ENCODE data around the gene OTUD3.

The OTUD3 gene

DNA sequence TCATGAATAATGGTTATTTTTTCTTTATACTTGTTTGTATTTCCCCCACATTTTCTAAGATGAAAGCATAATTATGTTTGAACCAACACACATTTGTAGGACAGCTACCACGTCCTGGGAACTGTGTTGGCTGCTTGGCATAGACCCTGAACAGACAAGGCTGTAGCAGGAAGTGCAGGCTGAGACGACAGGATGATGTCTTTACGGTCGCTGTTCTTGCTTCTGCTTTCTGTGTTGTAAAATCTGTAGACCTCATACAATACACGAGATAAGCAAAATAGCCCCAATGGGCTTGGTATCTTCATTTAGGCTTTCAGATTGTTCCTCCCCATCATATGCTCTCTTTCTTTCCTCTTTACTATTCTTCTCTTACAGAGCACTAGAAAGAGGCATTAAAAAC, 23.3 kb upstream of the OTUD3 start:
- H3K27ac ChIP-seq (replicated peaks), result no peak overlapping the region
- H3K4me3 ChIP-seq (replicated peaks; ENCODE audit: insufficient read depth, low read length), result no peak overlapping the region
- no peak for DNase-seq (ENCODE audit: low read depth in 1 of 2, low spot score in 1 of 2)
- no peaks in the 10 kb centered on the region for H3K27me3 ChIP-seq (ENCODE audit: insufficient read depth, poor library complexity, severe bottlenecking)
- TF ChIP-seq SPI1 (IDR thresholded peaks at IDR 0.05; ENCODE audit: borderline replicate concordance, low read depth), result no peak
- no peak for TF ChIP-seq GABPA (IDR thresholded peaks at IDR 0.05; ENCODE audit: low read depth)
- no peak for TF ChIP-seq POLR2AphosphoS5 (IDR thresholded peaks at IDR 0.05; ENCODE audit: low read depth)
- TF ChIP-seq, protein P1, sequence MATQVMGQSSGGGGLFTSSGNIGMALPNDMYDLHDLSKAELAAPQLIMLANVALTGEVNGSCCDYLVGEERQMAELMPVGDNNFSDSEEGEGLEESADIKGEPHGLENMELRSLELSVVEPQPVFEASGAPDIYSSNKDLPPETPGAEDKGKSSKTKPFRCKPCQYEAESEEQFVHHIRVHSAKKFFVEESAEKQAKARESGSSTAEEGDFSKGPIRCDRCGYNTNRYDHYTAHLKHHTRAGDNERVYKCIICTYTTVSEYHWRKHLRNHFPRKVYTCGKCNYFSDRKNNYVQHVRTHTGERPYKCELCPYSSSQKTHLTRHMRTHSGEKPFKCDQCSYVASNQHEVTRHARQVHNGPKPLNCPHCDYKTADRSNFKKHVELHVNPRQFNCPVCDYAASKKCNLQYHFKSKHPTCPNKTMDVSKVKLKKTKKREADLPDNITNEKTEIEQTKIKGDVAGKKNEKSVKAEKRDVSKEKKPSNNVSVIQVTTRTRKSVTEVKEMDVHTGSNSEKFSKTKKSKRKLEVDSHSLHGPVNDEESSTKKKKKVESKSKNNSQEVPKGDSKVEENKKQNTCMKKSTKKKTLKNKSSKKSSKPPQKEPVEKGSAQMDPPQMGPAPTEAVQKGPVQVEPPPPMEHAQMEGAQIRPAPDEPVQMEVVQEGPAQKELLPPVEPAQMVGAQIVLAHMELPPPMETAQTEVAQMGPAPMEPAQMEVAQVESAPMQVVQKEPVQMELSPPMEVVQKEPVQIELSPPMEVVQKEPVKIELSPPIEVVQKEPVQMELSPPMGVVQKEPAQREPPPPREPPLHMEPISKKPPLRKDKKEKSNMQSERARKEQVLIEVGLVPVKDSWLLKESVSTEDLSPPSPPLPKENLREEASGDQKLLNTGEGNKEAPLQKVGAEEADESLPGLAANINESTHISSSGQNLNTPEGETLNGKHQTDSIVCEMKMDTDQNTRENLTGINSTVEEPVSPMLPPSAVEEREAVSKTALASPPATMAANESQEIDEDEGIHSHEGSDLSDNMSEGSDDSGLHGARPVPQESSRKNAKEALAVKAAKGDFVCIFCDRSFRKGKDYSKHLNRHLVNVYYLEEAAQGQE (IDR thresholded peaks at IDR 0.05; ENCODE audit: insufficient replicate concordance, low read depth), result no peak
- TF ChIP-seq, protein P2, sequence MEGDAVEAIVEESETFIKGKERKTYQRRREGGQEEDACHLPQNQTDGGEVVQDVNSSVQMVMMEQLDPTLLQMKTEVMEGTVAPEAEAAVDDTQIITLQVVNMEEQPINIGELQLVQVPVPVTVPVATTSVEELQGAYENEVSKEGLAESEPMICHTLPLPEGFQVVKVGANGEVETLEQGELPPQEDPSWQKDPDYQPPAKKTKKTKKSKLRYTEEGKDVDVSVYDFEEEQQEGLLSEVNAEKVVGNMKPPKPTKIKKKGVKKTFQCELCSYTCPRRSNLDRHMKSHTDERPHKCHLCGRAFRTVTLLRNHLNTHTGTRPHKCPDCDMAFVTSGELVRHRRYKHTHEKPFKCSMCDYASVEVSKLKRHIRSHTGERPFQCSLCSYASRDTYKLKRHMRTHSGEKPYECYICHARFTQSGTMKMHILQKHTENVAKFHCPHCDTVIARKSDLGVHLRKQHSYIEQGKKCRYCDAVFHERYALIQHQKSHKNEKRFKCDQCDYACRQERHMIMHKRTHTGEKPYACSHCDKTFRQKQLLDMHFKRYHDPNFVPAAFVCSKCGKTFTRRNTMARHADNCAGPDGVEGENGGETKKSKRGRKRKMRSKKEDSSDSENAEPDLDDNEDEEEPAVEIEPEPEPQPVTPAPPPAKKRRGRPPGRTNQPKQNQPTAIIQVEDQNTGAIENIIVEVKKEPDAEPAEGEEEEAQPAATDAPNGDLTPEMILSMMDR (IDR thresholded peaks at IDR 0.05; ENCODE audit: insufficient read depth, low read length), result no peak

DNA sequence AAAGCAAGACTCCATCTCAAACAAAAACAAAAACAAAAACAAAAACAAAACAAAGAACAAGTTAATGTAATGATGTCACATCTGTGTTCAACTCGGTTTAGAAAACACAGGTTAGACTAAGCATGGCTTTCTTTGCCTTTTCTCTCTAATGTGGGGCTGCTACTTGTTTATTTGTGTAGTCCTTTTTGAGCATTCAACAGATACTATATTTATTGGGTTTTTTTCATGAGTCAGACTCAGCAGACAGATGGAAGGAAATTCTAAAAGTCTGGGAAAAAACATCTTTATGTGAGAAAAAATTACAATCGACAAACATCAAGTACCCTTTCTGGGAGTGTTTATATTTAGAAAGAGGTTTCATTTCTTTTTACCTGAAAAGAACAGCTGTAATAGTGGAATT, 22.3 kb upstream of the OTUD3 start:
- TF ChIP-seq SPI1 (IDR thresholded peaks at IDR 0.05; ENCODE audit: borderline replicate concordance, low read depth) (no peak), POLR2AphosphoS5 (IDR thresholded peaks at IDR 0.05; ENCODE audit: low read depth) (no peak)
- Histone ChIP-seq H3K27me3 (ENCODE audit: insufficient read depth, poor library complexity, severe bottlenecking) (no peaks in the 10 kb centered on the region), H3K27ac (replicated peaks) (no peak overlapping the region), H3K4me3 (replicated peaks; ENCODE audit: insufficient read depth, low read length) (no peak overlapping the region)
- DNase-seq (ENCODE audit: low read depth in 1 of 2, low spot score in 1 of 2), result no peak

DNA sequence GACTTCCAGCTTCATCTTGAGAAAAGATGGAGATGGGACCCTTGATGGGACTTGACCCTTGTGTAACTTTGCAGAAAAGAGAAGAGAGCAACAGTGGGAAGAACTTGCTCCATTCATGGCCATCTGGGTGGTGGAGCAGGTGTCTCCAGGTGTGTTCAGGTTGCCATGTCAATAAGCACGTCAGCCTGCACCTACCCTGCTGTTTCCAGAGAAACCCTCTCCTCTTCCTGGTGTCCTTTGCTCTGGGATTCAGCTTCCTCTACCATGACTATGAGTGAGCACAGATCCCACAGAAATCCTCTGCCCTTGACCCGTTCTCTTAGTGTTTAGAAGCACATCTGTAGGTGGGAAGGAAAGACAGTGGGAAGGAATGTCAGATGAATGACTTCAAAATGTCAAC, 21.8 kb upstream of the OTUD3 start:
- TF ChIP-seq, protein P1 (IDR thresholded peaks at IDR 0.05; ENCODE audit: insufficient replicate concordance, low read depth), result no peak
- no peak for TF ChIP-seq POLR2AphosphoS5 (IDR thresholded peaks at IDR 0.05; ENCODE audit: low read depth)
- TF ChIP-seq SPI1 (IDR thresholded peaks at IDR 0.05; ENCODE audit: borderline replicate concordance, low read depth), result no peak
- TF ChIP-seq, protein P2 (IDR thresholded peaks at IDR 0.05; ENCODE audit: insufficient read depth, low read length), result no peak
- no peak for TF ChIP-seq GABPA (IDR thresholded peaks at IDR 0.05; ENCODE audit: low read depth)
- H3K27ac ChIP-seq (replicated peaks), result no peak overlapping the region
- H3K27me3 ChIP-seq (ENCODE audit: insufficient read depth, poor library complexity, severe bottlenecking), result no peaks in the 10 kb centered on the region
- H3K4me3 ChIP-seq (replicated peaks; ENCODE audit: insufficient read depth, low read length), result no peak overlapping the region
- DNase-seq (ENCODE audit: low read depth in 1 of 2, low spot score in 1 of 2), result no peak

DNA sequence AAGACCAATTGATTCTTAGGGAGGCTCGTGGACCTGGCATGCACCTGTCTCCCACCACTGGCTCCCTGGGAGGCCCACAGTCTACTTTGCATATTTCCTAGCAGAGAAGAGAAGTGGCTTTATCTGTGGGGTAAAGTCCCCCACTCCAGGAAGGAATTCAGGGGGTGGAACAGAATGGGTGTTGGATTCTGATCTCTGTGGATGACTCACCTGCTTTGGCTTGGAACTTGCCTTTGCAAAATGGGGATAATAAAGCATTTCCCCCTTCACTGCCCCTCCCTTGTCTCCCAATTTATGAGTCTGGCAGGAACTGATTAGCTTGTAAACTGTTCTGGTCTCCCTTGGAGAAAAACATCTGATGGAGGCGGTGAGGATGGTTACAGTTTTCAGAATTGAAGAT, 21.2 kb upstream of the OTUD3 start:
- DNase-seq (ENCODE audit: low read depth in 1 of 2, low spot score in 1 of 2), result no peak
- Histone ChIP-seq H3K27ac (replicated peaks) (no peak overlapping the region), H3K27me3 (ENCODE audit: insufficient read depth, poor library complexity, severe bottlenecking) (no peaks in the 10 kb centered on the region), H3K4me3 (replicated peaks; ENCODE audit: insufficient read depth, low read length) (no peak overlapping the region)
- TF ChIP-seq, protein P2 (IDR thresholded peaks at IDR 0.05; ENCODE audit: insufficient read depth, low read length), result no peak
- TF ChIP-seq SPI1 (IDR thresholded peaks at IDR 0.05; ENCODE audit: borderline replicate concordance, low read depth), result no peak
- no peak for TF ChIP-seq POLR2AphosphoS5 (IDR thresholded peaks at IDR 0.05; ENCODE audit: low read depth)
- TF ChIP-seq GABPA (IDR thresholded peaks at IDR 0.05; ENCODE audit: low read depth), result no peak

Measured in HL-60 (cell line).